ENCODE results near the gene PRKN.

- TF ChIP-seq, protein P1, sequence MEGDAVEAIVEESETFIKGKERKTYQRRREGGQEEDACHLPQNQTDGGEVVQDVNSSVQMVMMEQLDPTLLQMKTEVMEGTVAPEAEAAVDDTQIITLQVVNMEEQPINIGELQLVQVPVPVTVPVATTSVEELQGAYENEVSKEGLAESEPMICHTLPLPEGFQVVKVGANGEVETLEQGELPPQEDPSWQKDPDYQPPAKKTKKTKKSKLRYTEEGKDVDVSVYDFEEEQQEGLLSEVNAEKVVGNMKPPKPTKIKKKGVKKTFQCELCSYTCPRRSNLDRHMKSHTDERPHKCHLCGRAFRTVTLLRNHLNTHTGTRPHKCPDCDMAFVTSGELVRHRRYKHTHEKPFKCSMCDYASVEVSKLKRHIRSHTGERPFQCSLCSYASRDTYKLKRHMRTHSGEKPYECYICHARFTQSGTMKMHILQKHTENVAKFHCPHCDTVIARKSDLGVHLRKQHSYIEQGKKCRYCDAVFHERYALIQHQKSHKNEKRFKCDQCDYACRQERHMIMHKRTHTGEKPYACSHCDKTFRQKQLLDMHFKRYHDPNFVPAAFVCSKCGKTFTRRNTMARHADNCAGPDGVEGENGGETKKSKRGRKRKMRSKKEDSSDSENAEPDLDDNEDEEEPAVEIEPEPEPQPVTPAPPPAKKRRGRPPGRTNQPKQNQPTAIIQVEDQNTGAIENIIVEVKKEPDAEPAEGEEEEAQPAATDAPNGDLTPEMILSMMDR (IDR thresholded peaks at IDR 0.05; ENCODE audit: borderline replicate concordance, extremely low read depth, low read length, poor library complexity, severe bottlenecking): peak; percentile 21
- TF ChIP-seq EZH2 (IDR thresholded peaks at IDR 0.05; ENCODE audit: borderline replicate concordance, low read depth, low read length, severe bottlenecking): no peak
These were observed 1374.4 kb downstream of the PRKN start for GRCh38 chr6:161353208-161353613.

Data from DND-41 (cell line).